Stimulated activated CD8-positive, alpha-beta memory T cell treated with anti-CD3 and anti-CD28 coated beads, Interleukin-4, amount 100 ng/mL, for 1 hour (primary cell): Measurements from ENCODE around the gene LYPD6B.

ENCODE experiments used
- DNase-seq, 2 donors: peaks; one replicate each; pipeline ENCODE4 v3.0.0-alpha.2; 2020; ENCODE audit warnings: low read depth in 2 of 2, low spot score in 1 of 2

Gene LYPD6B

GRCh38 chr2:149039213-149039724 is 770 bp downstream of the LYPD6B start:
- no peak for DNase-seq

- DNase-seq, result peak in 1 of 2 donors; percentile 27
Observed at GRCh38 chr2:149040451-149040850, 2.0 kb downstream of the LYPD6B start.

- no peak for DNase-seq
Observed at GRCh38 chr2:149041482-149041881, 3.0 kb downstream of the LYPD6B start.

- no peak for DNase-seq
Observed at GRCh38 chr2:149042881-149043280, 4.4 kb downstream of the LYPD6B start.

- DNase-seq, result no peak
Observed at GRCh38 chr2:149044500-149044899, 6.0 kb downstream of the LYPD6B start.

- DNase-seq, result no peak
Observed at GRCh38 chr2:149047118-149047517, 8.6 kb downstream of the LYPD6B start.

GRCh38 chr2:149049142-149049541 is 10.6 kb downstream of the LYPD6B start:
- no peak for DNase-seq

GRCh38 chr2:149050188-149050587 is 11.7 kb downstream of the LYPD6B start:
- no peak for DNase-seq

- no peak for DNase-seq
Observed at GRCh38 chr2:149055751-149056150, 17.3 kb downstream of the LYPD6B start.

GRCh38 chr2:149056541-149057255 is 18.2 kb downstream of the LYPD6B start:
- no peak for DNase-seq

GRCh38 chr2:149057401-149057800 is 18.9 kb downstream of the LYPD6B start:
- DNase-seq, result no peak

- no peak for DNase-seq
Observed at GRCh38 chr2:149058936-149059335, 20.4 kb downstream of the LYPD6B start.

GRCh38 chr2:149059822-149060221 is 21.3 kb downstream of the LYPD6B start:
- no peak for DNase-seq

- DNase-seq, result no peak
Observed at GRCh38 chr2:149061133-149061745, 22.7 kb downstream of the LYPD6B start.

GRCh38 chr2:149062531-149062930 is 24.0 kb downstream of the LYPD6B start:
- no peak for DNase-seq

- DNase-seq, result no peak
Observed at GRCh38 chr2:149063177-149063576, 24.7 kb downstream of the LYPD6B start.

GRCh38 chr2:149064365-149064841 is 25.9 kb downstream of the LYPD6B start:
- DNase-seq, result no peak

- DNase-seq, result no peak
Observed at GRCh38 chr2:149064856-149065630, 26.5 kb downstream of the LYPD6B start.

GRCh38 chr2:149068225-149068995 is 29.9 kb downstream of the LYPD6B start:
- no peak for DNase-seq

GRCh38 chr2:149068996-149069888 is 30.7 kb downstream of the LYPD6B start:
- DNase-seq, result peak in 1 of 2 donors; percentile 2
